Measurements from ENCODE around the gene VSTM1. TPM values are rescaled to one million over a fixed set of nuclear protein-coding genes. Genes with fewer than 3 reads are reported as not detected.

VSTM1 gene
- total and polyA plus RNA-seq, 2 of the 8 experiments (the other 6 are each of a cell fraction or from before 2014, with no cell fraction given), result 0.12 to 0.65 TPM

- TF ChIP-seq CHD7 (IDR thresholded peaks at IDR 0.05; ENCODE audit: insufficient replicate concordance, low read length), result no peak
- no peak for TF ChIP-seq CBX8 (IDR thresholded peaks at IDR 0.05; ENCODE audit: borderline replicate concordance, low read depth, low read length)
- peak; percentile 58; the same call in 1 of the 2 replicates for TF ChIP-seq YY1 (IDR thresholded peaks at IDR 0.05; ENCODE audit: low read depth, low read length)
These were observed 64.0 kb downstream of the VSTM1 start (continued) for GRCh38 chr19:53999694-54000093.
